ENCODE measurements around the gene SASH1. TPM values are rescaled to one million over a fixed set of nuclear protein-coding genes. Genes with fewer than 3 reads are reported as not detected.

SASH1 gene
- total RNA-seq, 1 experiment from 2014 or later, result 42.0 TPM

- H3K4me3 ChIP-seq (ENCODE audit: low read depth, low read length), result no peak overlapping the region
- H3K4me1 ChIP-seq, result peaks cover 27% of the 10 kb centered on the region
- Mint-ChIP-seq H3K4me1 (ENCODE audit: low read depth, unreplicated experiment) (peaks cover 25% of the 10 kb centered on the region), H3K36me3 (ENCODE audit: insufficient read depth, unreplicated experiment) (peaks cover 15% of the 10 kb centered on the region), H3K27me3 (ENCODE audit: insufficient read depth, unreplicated experiment) (no peaks in the 10 kb centered on the region), H3K9me3 (ENCODE audit: unreplicated experiment) (no peaks in the 10 kb centered on the region), H3K27ac (ENCODE audit: unreplicated experiment) (peak overlapping the region; percentile 60), H3K4me3 (ENCODE audit: unreplicated experiment) (no peak overlapping the region)
- H3K27me3 ChIP-seq (replicated peaks; ENCODE audit: control insufficient read depth, insufficient read depth, low read length), result no peaks in the 10 kb centered on the region
- H3K9me3 ChIP-seq, result no peaks in the 10 kb centered on the region
- no TSS peak for BruUV-seq (replicated peaks)
- no peaks in the 10 kb centered on the region for H3K36me3 ChIP-seq (ENCODE audit: control insufficient read depth, insufficient read depth, low read length)
- no peak for TF ChIP-seq CTCF (IDR thresholded peaks at IDR 0.05; ENCODE audit: insufficient read depth in 1 of 2, low read depth in 1 of 2, low read length in 1 of 2, severe bottlenecking in 1 of 2, unreplicated experiment in 1 of 2)
- no peak for DNase-seq
- intact Hi-C loops (cut with micrococcal nuclease; ENCODE audit: unreplicated experiment), result no loop called here
- ChIA-PET CTCF (no interaction called here), POLR2A (no interaction called here)
Observed at GRCh38 chr6:148406579-148407371, 64.1 kb downstream of the SASH1 start.

GRCh38 chr6:148407372-148407771 is 64.7 kb downstream of the SASH1 start:
- no peaks in the 10 kb centered on the region for H3K27me3 ChIP-seq (replicated peaks; ENCODE audit: control insufficient read depth, insufficient read depth, low read length)
- no peaks in the 10 kb centered on the region for H3K36me3 ChIP-seq (ENCODE audit: control insufficient read depth, insufficient read depth, low read length)
- no peaks in the 10 kb centered on the region for H3K9me3 Mint-ChIP-seq (ENCODE audit: unreplicated experiment)
- H3K36me3 Mint-ChIP-seq (ENCODE audit: insufficient read depth, unreplicated experiment), result peaks cover 15% of the 10 kb centered on the region
- TF ChIP-seq CTCF (IDR thresholded peaks at IDR 0.05; ENCODE audit: insufficient read depth in 1 of 2, low read depth in 1 of 2, low read length in 1 of 2, severe bottlenecking in 1 of 2, unreplicated experiment in 1 of 2), result no peak
- BruUV-seq (replicated peaks), result no TSS peak
- H3K4me1 Mint-ChIP-seq (ENCODE audit: low read depth, unreplicated experiment), result peaks cover 24% of the 10 kb centered on the region
- H3K4me1 ChIP-seq, result peaks cover 24% of the 10 kb centered on the region
- no peaks in the 10 kb centered on the region for H3K9me3 ChIP-seq
- no peak for DNase-seq
- intact Hi-C loops (cut with micrococcal nuclease; ENCODE audit: unreplicated experiment), result no loop called here
- H3K4me3 ChIP-seq (ENCODE audit: low read depth, low read length), result no peak overlapping the region
- CTCF ChIA-PET, result no interaction called here
- H3K27ac Mint-ChIP-seq (ENCODE audit: unreplicated experiment), result no peak overlapping the region
- POLR2A ChIA-PET, result no interaction called here
- no peaks in the 10 kb centered on the region for H3K27me3 Mint-ChIP-seq (ENCODE audit: insufficient read depth, unreplicated experiment)
- H3K4me3 Mint-ChIP-seq (ENCODE audit: unreplicated experiment), result no peak overlapping the region

GRCh38 chr6:148413321-148414091 is 70.9 kb downstream of the SASH1 start:
- Histone ChIP-seq H3K27me3 (replicated peaks; ENCODE audit: control insufficient read depth, insufficient read depth, low read length) (no peaks in the 10 kb centered on the region), H3K4me1 (peaks cover 48% of the 10 kb centered on the region), H3K9me3 (no peaks in the 10 kb centered on the region), H3K36me3 (ENCODE audit: control insufficient read depth, insufficient read depth, low read length) (no peaks in the 10 kb centered on the region; the same call in 1 of the 2 replicates), H3K4me3 (ENCODE audit: low read depth, low read length) (no peak overlapping the region)
- peaks cover 31% of the 10 kb centered on the region for H3K4me1 Mint-ChIP-seq (ENCODE audit: low read depth, unreplicated experiment)
- intact Hi-C loops (cut with micrococcal nuclease; ENCODE audit: unreplicated experiment), result loop anchor here (2.0 kb wide), 2 partner anchors 149 to 223 kb away; no protein-coding TSS in a partner anchor
- H3K4me3 Mint-ChIP-seq (ENCODE audit: unreplicated experiment), result no peak overlapping the region
- no peak for DNase-seq
- peaks cover 10% of the 10 kb centered on the region for H3K9me3 Mint-ChIP-seq (ENCODE audit: unreplicated experiment)
- no peaks in the 10 kb centered on the region for H3K27me3 Mint-ChIP-seq (ENCODE audit: insufficient read depth, unreplicated experiment)
- ChIA-PET POLR2A (interaction anchor here (0.5 kb wide), 1 partner anchor 149 kb away, joined by 3 read pairs; no protein-coding TSS in a partner anchor), CTCF (no interaction called here)
- no peak for TF ChIP-seq CTCF (IDR thresholded peaks at IDR 0.05; ENCODE audit: insufficient read depth in 1 of 2, low read depth in 1 of 2, low read length in 1 of 2, severe bottlenecking in 1 of 2, unreplicated experiment in 1 of 2)
- H3K27ac Mint-ChIP-seq (ENCODE audit: unreplicated experiment), result peak overlapping the region; percentile 46
- BruUV-seq (replicated peaks), result no TSS peak
- H3K36me3 Mint-ChIP-seq (ENCODE audit: insufficient read depth, unreplicated experiment), result peaks cover 30% of the 10 kb centered on the region
